Caki2 (cell line): ENCODE results near the gene BRPF1. TPM values are rescaled to one million over a fixed set of nuclear protein-coding genes. Genes with fewer than 3 reads are reported as not detected.

Experiments
- DNase-seq: peaks from one replicate; pipeline ENCODE4 v3.0.0-alpha.2; 2015; ENCODE audit warnings: low read depth
- in situ Hi-C: cut with HindIII; loops from 2 replicates; pipeline ENCODE4 v1.10.0; 2016; ENCODE audit warnings: low sequenced_read_pairs, low pct_unique_long_range_greater_than_20kb, mixed read lengths
- total RNA-seq: library from RNA; depleted of rRNA; stranded (reverse); fragments of >200 nt; shearing (Covaris generic); gene quantifications from 2 replicates; pipeline ENCODE4 v1.2.3, GENCODE V29; 2014; ENCODE audit warnings: low replicate concordance; rRNA removed

Gene BRPF1
- total RNA-seq, 1 experiment from 2014 or later: 6.5 TPM

GRCh38 chr3:9794400-9794799 lies 62.9 kb downstream of the BRPF1 start:
- DNase-seq: no peak
- in situ Hi-C loops: no loop called here

GRCh38 chr3:9795207-9795606 lies 63.7 kb downstream of the BRPF1 start:
- no peak for DNase-seq
- in situ Hi-C loops: no loop called here

- in situ Hi-C loops: no loop called here
- no peak for DNase-seq
Observed at GRCh38 chr3:9797196-9797945, 65.8 kb downstream of the BRPF1 start.

Other genes starting within 250 kb of the BRPF1 start
- gene LHFPL4, start 177.9 kb upstream of the BRPF1 start, total RNA-seq: not detected in 2 replicates
- 17.7 and 28.7 TPM in 2 replicates for gene MTMR14, start 82.2 kb upstream of the BRPF1 start, total RNA-seq
- not detected in 2 replicates for gene CPNE9, start 27.9 kb upstream of the BRPF1 start, total RNA-seq
- gene OGG1, start 18.2 kb downstream of the BRPF1 start, total RNA-seq: 21.7 and 29.7 TPM in 2 replicates
- gene CAMK1, start 38.2 kb downstream of the BRPF1 start, total RNA-seq: 33.6 and 43.0 TPM in 2 replicates
- 86.1 and 95.9 TPM in 2 replicates for gene TADA3, start 60.7 kb downstream of the BRPF1 start, total RNA-seq
- gene ARPC4, start 61.3 kb downstream of the BRPF1 start, total RNA-seq: 197 and 238 TPM in 2 replicates
- gene TTLL3, start 78.5 kb downstream of the BRPF1 start, total RNA-seq: 1.4 and 6.6 TPM in 2 replicates
- gene RPUSD3, start 112.3 kb downstream of the BRPF1 start, total RNA-seq: 22.3 and 43.5 TPM in 2 replicates
- not detected in 2 replicates for gene CIDEC, start 148.5 kb downstream of the BRPF1 start, total RNA-seq
- 19.7 and 36.5 TPM in 2 replicates for gene JAGN1, start 158.9 kb downstream of the BRPF1 start, total RNA-seq
- gene IL17RE, start 171.1 kb downstream of the BRPF1 start, total RNA-seq: not detected in 2 replicates
- gene IL17RC, start 185.4 kb downstream of the BRPF1 start, total RNA-seq: 24.5 and 51.8 TPM in 2 replicates
- 12.7 and 22.6 TPM in 2 replicates for gene CRELD1, start 202.1 kb downstream of the BRPF1 start, total RNA-seq
- gene PRRT3, start 220.7 kb downstream of the BRPF1 start, total RNA-seq: 0.20 and 1.2 TPM in 2 replicates